GM23338 (cell line): Measurements from ENCODE around the gene RBM34. TPM values are rescaled to one million over a fixed set of nuclear protein-coding genes. Genes with fewer than 3 reads are reported as not detected.

Experiments
- ATAC-seq: fragments of 200-7000 bp; cut with Tn5 transposase; 3 replicates; pipeline ENCODE4 v1.9.1; 2020
- DNase-seq: peaks from one replicate; pipeline ENCODE4 v3.0.0-alpha.2; 2015; ENCODE audit warnings: low spot score
- H2AFZ ChIP-seq: fragments of 200-600 bp; sonication (generic); 2 replicates; pipeline ENCODE4 v1.8.0; 2016; ENCODE audit warnings: antibody characterized with exemption, mild to moderate bottlenecking, moderate library complexity
- H3F3A ChIP-seq: fragments of 200-600 bp; sonication (generic); replicated peaks from 2 replicates; pipeline ENCODE4 v1.8.0; 2017; ENCODE audit warnings: antibody characterized with exemption, mixed run types, low read depth
- H3K27ac ChIP-seq: fragments of 200-600 bp; sonication (generic); 2 replicates; pipeline ENCODE4 v1.6.1; 2016; ENCODE audit warnings: low read depth
- H3K27me3 ChIP-seq: fragments of 200-600 bp; sonication (generic); 2 replicates; pipeline ENCODE4 v1.8.0; 2016; ENCODE audit warnings: mild to moderate bottlenecking, mixed run types, moderate library complexity; ENCODE audit not compliant: insufficient read depth
- H3K36me3 ChIP-seq: fragments of 200-600 bp; sonication (generic); 2 replicates; pipeline ENCODE4 v1.8.0; 2016; ENCODE audit warnings: mild to moderate bottlenecking; ENCODE audit not compliant: insufficient read depth
- H3K4me1 ChIP-seq: fragments of 200-600 bp; sonication (generic); 2 replicates; pipeline ENCODE4 v1.8.0; 2016; ENCODE audit warnings: mild to moderate bottlenecking, moderate library complexity; ENCODE audit not compliant: insufficient read depth
- H3K4me2 ChIP-seq: fragments of 200-600 bp; sonication (generic); 2 replicates; pipeline ENCODE4 v1.7.1; 2017; ENCODE audit warnings: mixed run types
- H3K4me3 ChIP-seq: fragments of 200-600 bp; sonication (generic); 2 replicates; pipeline ENCODE4 v1.6.1; 2016; ENCODE audit warnings: mixed run types
- H3K79me2 ChIP-seq: fragments of 200-600 bp; sonication (generic); replicated peaks from 2 replicates; pipeline ENCODE4 v1.8.0; 2017; ENCODE audit warnings: mild to moderate bottlenecking; ENCODE audit not compliant: insufficient read depth
- H3K9me2 ChIP-seq: fragments of 200-600 bp; sonication (generic); 2 replicates; pipeline ENCODE4 v1.8.0; 2017; ENCODE audit not compliant: insufficient read depth
- H4K20me1 ChIP-seq: fragments of 200-600 bp; sonication (generic); replicated peaks from 2 replicates; pipeline ENCODE4 v1.8.0; 2017; ENCODE audit warnings: mild to moderate bottlenecking; ENCODE audit not compliant: insufficient read depth
- H3K27ac Mint-ChIP-seq: 2 replicates; pipeline ENCODE4 v1.8.0; 2020; ENCODE audit warnings: inconsistent platforms, mild to moderate bottlenecking, moderate library complexity, mixed read lengths
- H3K27me3 Mint-ChIP-seq: 3 replicates; pipeline ENCODE4 v1.8.0; 2022; ENCODE audit warnings: low read depth, mild to moderate bottlenecking, moderate library complexity, mixed read lengths, inconsistent platforms; ENCODE audit not compliant: insufficient read depth, poor library complexity
- H3K36me3 Mint-ChIP-seq: 3 replicates; pipeline ENCODE4 v1.8.0; 2021; ENCODE audit warnings: low read depth, mild to moderate bottlenecking, inconsistent platforms, moderate library complexity, mixed read lengths
- H3K4me1 Mint-ChIP-seq: 3 replicates; pipeline ENCODE4 v1.8.0; 2020; ENCODE audit warnings: mild to moderate bottlenecking, inconsistent platforms, mixed read lengths
- H3K4me3 Mint-ChIP-seq: 3 replicates; pipeline ENCODE4 v1.8.0; 2021; ENCODE audit warnings: moderate library complexity, mild to moderate bottlenecking, inconsistent platforms, mixed read lengths
- H3K9me3 Mint-ChIP-seq: 3 replicates; pipeline ENCODE4 v1.8.0; 2020; ENCODE audit warnings: moderate library complexity, mild to moderate bottlenecking, inconsistent platforms, mixed read lengths
- EZH2phosphoT487 ChIP-seq: fragments of 200-600 bp; sonication (generic); IDR thresholded peaks from one replicate; pipeline ENCODE4 v1.8.1; 2018; ENCODE audit warnings: antibody characterized with exemption; ENCODE audit not compliant: unreplicated experiment
- STAT1 ChIP-seq: IDR thresholded peaks from one replicate; pipeline ENCODE4 v1.6.1; 2016; ENCODE audit warnings: antibody characterized with exemption; ENCODE audit not compliant: unreplicated experiment
- polyA plus RNA-seq: library from polyadenylated mRNA; unstranded; fragments of >200 nt; fragmentation: Nextera tagmentation; extraction: Ambion mirVana; gene quantifications from 2 replicates; pipeline ENCODE4 v1.2.1, GENCODE V29; 2016
- total RNA-seq: library from RNA; depleted of rRNA; stranded (reverse); fragments of >200 nt; shearing (Covaris generic); gene quantifications from 2 replicates; pipeline ENCODE4 v1.2.3, GENCODE V29; 2014
- TF ChIP-seq, protein P1 (sequence below): fragments of 250-450 bp; sonication (Bioruptor Pico); IDR thresholded peaks from 2 replicates; pipeline ENCODE4 v1.5.0; 2020; ENCODE audit warnings: mild to moderate bottlenecking, moderate library complexity
- TF ChIP-seq, protein P2 (sequence below): IDR thresholded peaks from 2 replicates; pipeline ENCODE4 v1.6.1; 2016; ENCODE audit warnings: antibody characterized with exemption

The RBM34 gene
- total and polyA plus RNA-seq, 2 experiments from 2014 or later = 51.8 to 177 TPM

DNA sequence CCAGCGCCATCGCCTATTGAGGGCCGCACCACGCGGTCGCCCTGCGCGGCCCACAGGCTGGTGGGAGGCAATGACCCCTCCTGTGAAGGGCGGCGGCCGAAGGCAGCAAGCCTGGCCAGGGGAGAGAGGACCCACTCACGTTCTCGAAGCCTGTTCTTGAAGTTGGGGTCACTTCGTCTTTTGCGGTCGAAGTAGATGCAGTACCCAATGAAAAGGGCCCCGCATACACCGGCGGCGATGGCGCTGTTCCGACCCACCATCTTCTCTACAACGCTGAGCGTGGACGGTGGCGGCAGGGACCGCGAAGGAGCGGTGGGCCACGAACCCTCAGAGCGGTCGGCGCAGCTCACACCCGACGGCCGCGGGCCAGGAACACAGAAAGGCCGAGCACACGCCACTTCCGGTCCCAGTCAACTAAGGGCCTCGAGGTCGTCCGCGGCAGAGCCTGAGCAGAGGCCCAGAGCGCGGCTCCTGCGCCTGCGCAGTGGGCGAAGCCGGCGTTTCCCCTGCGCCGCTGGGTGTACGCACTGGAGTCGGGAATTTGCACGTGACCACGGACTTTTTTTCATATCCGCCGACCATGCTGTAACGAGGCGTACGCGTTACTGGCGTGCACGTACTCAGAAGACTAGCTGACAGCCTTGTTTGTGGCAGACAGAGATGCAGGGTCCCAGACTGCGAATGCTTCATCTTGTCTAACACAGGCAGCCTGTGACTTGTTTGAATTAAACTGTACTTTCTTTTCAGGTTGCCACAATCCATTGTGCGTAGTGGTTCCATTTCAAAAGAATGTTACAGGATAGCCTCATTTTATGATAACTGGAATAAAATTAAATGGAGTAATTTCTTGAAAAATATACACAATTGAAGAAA lies 32.4 kb downstream of the RBM34 start, which contains the start of gene TOMM20 (continued):
- TF ChIP-seq, protein P1, sequence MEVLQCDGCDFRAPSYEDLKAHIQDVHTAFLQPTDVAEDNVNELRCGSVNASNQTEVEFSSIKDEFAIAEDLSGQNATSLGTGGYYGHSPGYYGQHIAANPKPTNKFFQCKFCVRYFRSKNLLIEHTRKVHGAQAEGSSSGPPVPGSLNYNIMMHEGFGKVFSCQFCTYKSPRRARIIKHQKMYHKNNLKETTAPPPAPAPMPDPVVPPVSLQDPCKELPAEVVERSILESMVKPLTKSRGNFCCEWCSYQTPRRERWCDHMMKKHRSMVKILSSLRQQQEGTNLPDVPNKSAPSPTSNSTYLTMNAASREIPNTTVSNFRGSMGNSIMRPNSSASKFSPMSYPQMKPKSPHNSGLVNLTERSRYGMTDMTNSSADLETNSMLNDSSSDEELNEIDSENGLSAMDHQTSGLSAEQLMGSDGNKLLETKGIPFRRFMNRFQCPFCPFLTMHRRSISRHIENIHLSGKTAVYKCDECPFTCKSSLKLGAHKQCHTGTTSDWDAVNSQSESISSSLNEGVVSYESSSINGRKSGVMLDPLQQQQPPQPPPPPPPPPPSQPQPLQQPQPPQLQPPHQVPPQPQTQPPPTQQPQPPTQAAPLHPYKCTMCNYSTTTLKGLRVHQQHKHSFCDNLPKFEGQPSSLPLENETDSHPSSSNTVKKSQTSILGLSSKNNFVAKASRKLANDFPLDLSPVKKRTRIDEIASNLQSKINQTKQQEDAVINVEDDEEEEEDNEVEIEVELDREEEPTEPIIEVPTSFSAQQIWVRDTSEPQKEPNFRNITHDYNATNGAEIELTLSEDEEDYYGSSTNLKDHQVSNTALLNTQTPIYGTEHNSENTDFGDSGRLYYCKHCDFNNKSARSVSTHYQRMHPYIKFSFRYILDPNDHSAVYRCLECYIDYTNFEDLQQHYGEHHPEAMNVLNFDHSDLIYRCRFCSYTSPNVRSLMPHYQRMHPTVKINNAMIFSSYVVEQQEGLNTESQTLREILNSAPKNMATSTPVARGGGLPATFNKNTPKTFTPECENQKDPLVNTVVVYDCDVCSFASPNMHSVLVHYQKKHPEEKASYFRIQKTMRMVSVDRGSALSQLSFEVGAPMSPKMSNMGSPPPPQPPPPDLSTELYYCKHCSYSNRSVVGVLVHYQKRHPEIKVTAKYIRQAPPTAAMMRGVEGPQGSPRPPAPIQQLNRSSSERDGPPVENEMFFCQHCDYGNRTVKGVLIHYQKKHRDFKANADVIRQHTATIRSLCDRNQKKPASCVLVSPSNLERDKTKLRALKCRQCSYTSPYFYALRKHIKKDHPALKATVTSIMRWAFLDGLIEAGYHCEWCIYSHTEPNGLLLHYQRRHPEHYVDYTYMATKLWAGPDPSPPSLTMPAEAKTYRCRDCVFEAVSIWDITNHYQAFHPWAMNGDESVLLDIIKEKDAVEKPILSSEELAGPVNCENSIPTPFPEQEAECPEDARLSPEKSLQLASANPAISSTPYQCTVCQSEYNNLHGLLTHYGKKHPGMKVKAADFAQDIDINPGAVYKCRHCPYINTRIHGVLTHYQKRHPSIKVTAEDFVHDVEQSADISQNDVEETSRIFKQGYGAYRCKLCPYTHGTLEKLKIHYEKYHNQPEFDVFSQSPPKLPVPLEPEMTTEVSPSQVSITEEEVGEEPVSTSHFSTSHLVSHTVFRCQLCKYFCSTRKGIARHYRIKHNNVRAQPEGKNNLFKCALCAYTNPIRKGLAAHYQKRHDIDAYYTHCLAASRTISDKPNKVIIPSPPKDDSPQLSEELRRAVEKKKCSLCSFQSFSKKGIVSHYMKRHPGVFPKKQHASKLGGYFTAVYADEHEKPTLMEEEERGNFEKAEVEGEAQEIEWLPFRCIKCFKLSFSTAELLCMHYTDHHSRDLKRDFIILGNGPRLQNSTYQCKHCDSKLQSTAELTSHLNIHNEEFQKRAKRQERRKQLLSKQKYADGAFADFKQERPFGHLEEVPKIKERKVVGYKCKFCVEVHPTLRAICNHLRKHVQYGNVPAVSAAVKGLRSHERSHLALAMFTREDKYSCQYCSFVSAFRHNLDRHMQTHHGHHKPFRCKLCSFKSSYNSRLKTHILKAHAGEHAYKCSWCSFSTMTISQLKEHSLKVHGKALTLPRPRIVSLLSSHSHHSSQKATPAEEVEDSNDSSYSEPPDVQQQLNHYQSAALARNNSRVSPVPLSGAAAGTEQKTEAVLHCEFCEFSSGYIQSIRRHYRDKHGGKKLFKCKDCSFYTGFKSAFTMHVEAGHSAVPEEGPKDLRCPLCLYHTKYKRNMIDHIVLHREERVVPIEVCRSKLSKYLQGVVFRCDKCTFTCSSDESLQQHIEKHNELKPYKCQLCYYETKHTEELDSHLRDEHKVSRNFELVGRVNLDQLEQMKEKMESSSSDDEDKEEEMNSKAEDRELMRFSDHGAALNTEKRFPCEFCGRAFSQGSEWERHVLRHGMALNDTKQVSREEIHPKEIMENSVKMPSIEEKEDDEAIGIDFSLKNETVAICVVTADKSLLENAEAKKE = no peak

DNA sequence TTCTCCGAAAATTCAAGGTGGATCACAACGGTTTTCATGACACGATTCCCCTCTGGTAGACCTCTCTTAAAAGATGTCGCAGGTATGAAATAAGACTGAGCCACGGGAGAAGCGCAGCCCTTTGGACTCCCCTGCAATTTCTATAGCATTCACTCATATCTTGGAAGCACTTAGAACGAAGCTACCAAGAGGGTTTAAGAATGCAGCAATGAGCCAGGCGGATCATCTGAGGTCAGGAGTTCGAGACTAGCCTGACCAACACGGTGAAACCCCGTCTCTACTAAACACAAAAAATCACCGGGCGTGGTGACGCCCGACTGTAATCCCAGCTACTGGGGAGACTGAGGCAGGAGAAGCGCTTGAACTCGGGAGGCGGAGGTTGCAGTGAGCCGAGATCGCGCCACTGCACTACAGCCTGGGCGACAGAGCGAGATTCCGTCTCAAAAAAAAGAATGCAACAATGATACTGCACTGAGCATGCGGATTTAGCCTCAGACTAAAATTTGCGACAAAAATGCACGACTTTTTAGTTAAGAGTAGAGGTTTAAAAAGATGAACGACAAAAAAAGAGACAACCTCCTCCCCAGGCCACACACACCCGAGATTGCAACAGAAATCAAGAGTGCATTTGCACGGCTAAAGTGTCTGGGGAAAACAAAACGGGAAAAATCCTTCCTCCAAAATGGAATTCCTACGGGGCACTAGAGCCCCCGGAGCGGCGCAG lies 33.2 kb downstream of the RBM34 start:
- H3K4me1 ChIP-seq = peaks cover 24% of the 10 kb centered on the region
- no peak overlapping the region for H2AFZ ChIP-seq
- Mint-ChIP-seq H3K4me1 (peaks cover 18% of the 10 kb centered on the region; the same call in 2 of the 3 replicates), H3K4me3 (peak overlapping the region; percentile 100), H3K27ac (peak overlapping the region; percentile 100), H3K9me3 (no peaks in the 10 kb centered on the region; the same call in 2 of the 3 replicates), H3K36me3 (peaks cover 63% of the 10 kb centered on the region), H3K27me3 (peaks cover 17% of the 10 kb centered on the region)
- H3K79me2 ChIP-seq = peaks cover 57% of the 10 kb centered on the region
- ATAC-seq (no peak), DNase-seq (no peak)
- H3K27ac ChIP-seq = peak overlapping the region; percentile 96
- H3F3A ChIP-seq = 0 out of 2 replicates have a peak, but pooled peaks cover 6% of the 10 kb centered on the region
- peaks cover 23% of the 10 kb centered on the region; the same call in 1 of the 2 replicates for H3K36me3 ChIP-seq
- H3K27me3 ChIP-seq = no peaks in the 10 kb centered on the region
- H3K4me2 ChIP-seq = peak overlapping the region; percentile 97
- H3K9me2 ChIP-seq = no peaks in the 10 kb centered on the region
- peaks cover 48% of the 10 kb centered on the region for H4K20me1 ChIP-seq
- peak overlapping the region; percentile 98 for H3K4me3 ChIP-seq
- TF ChIP-seq STAT1 (no peak), EZH2phosphoT487 (no peak)
- TF ChIP-seq, protein P1 = no peak
- TF ChIP-seq, protein P2, sequence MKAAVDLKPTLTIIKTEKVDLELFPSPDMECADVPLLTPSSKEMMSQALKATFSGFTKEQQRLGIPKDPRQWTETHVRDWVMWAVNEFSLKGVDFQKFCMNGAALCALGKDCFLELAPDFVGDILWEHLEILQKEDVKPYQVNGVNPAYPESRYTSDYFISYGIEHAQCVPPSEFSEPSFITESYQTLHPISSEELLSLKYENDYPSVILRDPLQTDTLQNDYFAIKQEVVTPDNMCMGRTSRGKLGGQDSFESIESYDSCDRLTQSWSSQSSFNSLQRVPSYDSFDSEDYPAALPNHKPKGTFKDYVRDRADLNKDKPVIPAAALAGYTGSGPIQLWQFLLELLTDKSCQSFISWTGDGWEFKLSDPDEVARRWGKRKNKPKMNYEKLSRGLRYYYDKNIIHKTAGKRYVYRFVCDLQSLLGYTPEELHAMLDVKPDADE = no peak
